Uterus (tissue), 2 donors: ENCODE results near the gene DDOST.

Source experiments
- POLR2A ChIP-seq, 2 donors: fragments of 450-650 bp; IDR thresholded peaks; one replicate each; pipeline ENCODE4 v1.6.1; 2016; ENCODE audit warnings: antibody characterized with exemption in 2 of 2, mild to moderate bottlenecking in 1 of 2, moderate library complexity in 1 of 2
- TF ChIP-seq, protein P1 (sequence below), 4 experiments: fragments of 200-600 bp in 2 of 4; fragments of 450-650 bp in 2 of 4; sonication (generic) in 2 of 4; IDR thresholded peaks; one replicate each; pipeline ENCODE4 v1.5.1; 2016 to 2019; ENCODE audit warnings: antibody characterized with exemption in 4 of 4, mild to moderate bottlenecking in 2 of 4, moderate library complexity in 1 of 4

GRCh38 chr1:20689645-20690056 is 28.5 kb upstream of the DDOST start:
- TF ChIP-seq, protein P1, sequence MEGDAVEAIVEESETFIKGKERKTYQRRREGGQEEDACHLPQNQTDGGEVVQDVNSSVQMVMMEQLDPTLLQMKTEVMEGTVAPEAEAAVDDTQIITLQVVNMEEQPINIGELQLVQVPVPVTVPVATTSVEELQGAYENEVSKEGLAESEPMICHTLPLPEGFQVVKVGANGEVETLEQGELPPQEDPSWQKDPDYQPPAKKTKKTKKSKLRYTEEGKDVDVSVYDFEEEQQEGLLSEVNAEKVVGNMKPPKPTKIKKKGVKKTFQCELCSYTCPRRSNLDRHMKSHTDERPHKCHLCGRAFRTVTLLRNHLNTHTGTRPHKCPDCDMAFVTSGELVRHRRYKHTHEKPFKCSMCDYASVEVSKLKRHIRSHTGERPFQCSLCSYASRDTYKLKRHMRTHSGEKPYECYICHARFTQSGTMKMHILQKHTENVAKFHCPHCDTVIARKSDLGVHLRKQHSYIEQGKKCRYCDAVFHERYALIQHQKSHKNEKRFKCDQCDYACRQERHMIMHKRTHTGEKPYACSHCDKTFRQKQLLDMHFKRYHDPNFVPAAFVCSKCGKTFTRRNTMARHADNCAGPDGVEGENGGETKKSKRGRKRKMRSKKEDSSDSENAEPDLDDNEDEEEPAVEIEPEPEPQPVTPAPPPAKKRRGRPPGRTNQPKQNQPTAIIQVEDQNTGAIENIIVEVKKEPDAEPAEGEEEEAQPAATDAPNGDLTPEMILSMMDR (IDR thresholded peaks at IDR 0.05), result no peak
- TF ChIP-seq POLR2A (IDR thresholded peaks at IDR 0.05), result no peak
